Measurements from ENCODE around the gene TK2.
"Not testable (repeated sequence)": the region's sequence is repeated elsewhere in the genome, so short reads cannot be mapped to it uniquely, and the experiment has no call there.

Gene TK2

GRCh38 chr16:66517586-66518263 lies 32.2 kb downstream of the TK2 start:
- FAIRE-seq = no peak

GRCh38 chr16:66516808-66517585 lies 32.9 kb downstream of the TK2 start:
- no peak for FAIRE-seq

- FAIRE-seq = no peak
These were observed 33.5 kb downstream of the TK2 start for GRCh38 chr16:66516509-66516807.

- no peak for FAIRE-seq
These were observed 34.1 kb downstream of the TK2 start for GRCh38 chr16:66515596-66516508.

GRCh38 chr16:66514980-66515595 lies 34.8 kb downstream of the TK2 start:
- not testable (repeated sequence) for FAIRE-seq

GRCh38 chr16:66514391-66514790 lies 35.5 kb downstream of the TK2 start:
- FAIRE-seq = not testable (repeated sequence)

- FAIRE-seq = no peak
These were observed 36.7 kb downstream of the TK2 start for GRCh38 chr16:66513111-66513723.

GRCh38 chr16:66512272-66513110 lies 37.4 kb downstream of the TK2 start:
- no peak for FAIRE-seq

- FAIRE-seq = no peak
These were observed 38.2 kb downstream of the TK2 start for GRCh38 chr16:66511602-66512271.

GRCh38 chr16:66510711-66511601 lies 39.0 kb downstream of the TK2 start:
- no peak for FAIRE-seq

GRCh38 chr16:66510298-66510697 lies 39.6 kb downstream of the TK2 start:
- no peak for FAIRE-seq

GRCh38 chr16:66509576-66509975 lies 40.3 kb downstream of the TK2 start:
- no peak for FAIRE-seq

- FAIRE-seq = no peak
These were observed 40.9 kb downstream of the TK2 start for GRCh38 chr16:66508914-66509496.

- FAIRE-seq = no peak
These were observed 41.5 kb downstream of the TK2 start for GRCh38 chr16:66508248-66508913.

- no peak for FAIRE-seq
These were observed 42.1 kb downstream of the TK2 start for GRCh38 chr16:66507731-66508239.

GRCh38 chr16:66503612-66504011 lies 46.3 kb downstream of the TK2 start:
- FAIRE-seq = no peak

GRCh38 chr16:66503030-66503429 lies 46.9 kb downstream of the TK2 start:
- no peak for FAIRE-seq

- FAIRE-seq = no peak
These were observed 47.7 kb downstream of the TK2 start for GRCh38 chr16:66502020-66502913.

Data from colon (tissue), 2 donors.